Omental fat pad (tissue), 4 donors: ENCODE measurements around the gene ECHDC1. TPM values are rescaled to one million over a fixed set of nuclear protein-coding genes. Genes with fewer than 3 reads are reported as not detected.

Experiments used
- ATAC-seq: fragments of 150-250 bp; one replicate; pipeline ENCODE4 v1.9.1; 2016; ENCODE audit warnings: mild to moderate bottlenecking, moderate library complexity; ENCODE audit not compliant: low FRiP score
- DNase-seq: peaks from one replicate; pipeline ENCODE4 v3.0.0-alpha.2; 2019; ENCODE audit warnings: low spot score
- total RNA-seq, 4 donors: library from RNA; depleted of rRNA; stranded (reverse); fragments of >200 nt; gene quantifications; one replicate each; pipeline ENCODE4 v1.1.0, GENCODE V29; 2016
- TF ChIP-seq, protein P1 (sequence below), 3 donors: fragments of 450-650 bp; IDR thresholded peaks; one replicate each; pipeline ENCODE4 v1.5.1; 2016 to 2017; ENCODE audit warnings: antibody characterized with exemption in 3 of 3, mild to moderate bottlenecking in 3 of 3, moderate library complexity in 2 of 3

Gene ECHDC1
- total RNA-seq, 4 donors from 2014 or later: 46.2 to 60.9 (median 60.2) TPM

DNA sequence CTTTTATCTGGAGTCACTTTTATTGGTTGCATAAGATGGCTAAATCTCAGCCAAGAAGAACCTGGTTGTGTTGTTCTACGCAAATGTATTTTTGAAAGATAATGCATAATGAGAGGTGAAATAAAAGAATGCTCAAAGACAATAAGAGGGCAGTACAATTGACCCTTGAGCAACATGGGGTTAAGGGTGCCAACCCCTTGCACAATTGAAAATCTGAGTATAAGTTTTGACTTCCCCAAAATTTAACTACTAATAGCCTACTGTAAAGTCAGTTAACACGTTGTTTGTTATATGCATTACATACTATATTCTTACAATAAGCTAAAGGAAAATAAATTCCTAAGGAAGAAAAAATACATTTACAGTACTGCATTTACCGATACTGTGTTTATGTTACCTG lies 70.8 kb downstream of the ECHDC1 start:
- TF ChIP-seq, protein P1, sequence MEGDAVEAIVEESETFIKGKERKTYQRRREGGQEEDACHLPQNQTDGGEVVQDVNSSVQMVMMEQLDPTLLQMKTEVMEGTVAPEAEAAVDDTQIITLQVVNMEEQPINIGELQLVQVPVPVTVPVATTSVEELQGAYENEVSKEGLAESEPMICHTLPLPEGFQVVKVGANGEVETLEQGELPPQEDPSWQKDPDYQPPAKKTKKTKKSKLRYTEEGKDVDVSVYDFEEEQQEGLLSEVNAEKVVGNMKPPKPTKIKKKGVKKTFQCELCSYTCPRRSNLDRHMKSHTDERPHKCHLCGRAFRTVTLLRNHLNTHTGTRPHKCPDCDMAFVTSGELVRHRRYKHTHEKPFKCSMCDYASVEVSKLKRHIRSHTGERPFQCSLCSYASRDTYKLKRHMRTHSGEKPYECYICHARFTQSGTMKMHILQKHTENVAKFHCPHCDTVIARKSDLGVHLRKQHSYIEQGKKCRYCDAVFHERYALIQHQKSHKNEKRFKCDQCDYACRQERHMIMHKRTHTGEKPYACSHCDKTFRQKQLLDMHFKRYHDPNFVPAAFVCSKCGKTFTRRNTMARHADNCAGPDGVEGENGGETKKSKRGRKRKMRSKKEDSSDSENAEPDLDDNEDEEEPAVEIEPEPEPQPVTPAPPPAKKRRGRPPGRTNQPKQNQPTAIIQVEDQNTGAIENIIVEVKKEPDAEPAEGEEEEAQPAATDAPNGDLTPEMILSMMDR (IDR thresholded peaks at IDR 0.05): no peak
- ATAC-seq: no peak
- no peak for DNase-seq

DNA sequence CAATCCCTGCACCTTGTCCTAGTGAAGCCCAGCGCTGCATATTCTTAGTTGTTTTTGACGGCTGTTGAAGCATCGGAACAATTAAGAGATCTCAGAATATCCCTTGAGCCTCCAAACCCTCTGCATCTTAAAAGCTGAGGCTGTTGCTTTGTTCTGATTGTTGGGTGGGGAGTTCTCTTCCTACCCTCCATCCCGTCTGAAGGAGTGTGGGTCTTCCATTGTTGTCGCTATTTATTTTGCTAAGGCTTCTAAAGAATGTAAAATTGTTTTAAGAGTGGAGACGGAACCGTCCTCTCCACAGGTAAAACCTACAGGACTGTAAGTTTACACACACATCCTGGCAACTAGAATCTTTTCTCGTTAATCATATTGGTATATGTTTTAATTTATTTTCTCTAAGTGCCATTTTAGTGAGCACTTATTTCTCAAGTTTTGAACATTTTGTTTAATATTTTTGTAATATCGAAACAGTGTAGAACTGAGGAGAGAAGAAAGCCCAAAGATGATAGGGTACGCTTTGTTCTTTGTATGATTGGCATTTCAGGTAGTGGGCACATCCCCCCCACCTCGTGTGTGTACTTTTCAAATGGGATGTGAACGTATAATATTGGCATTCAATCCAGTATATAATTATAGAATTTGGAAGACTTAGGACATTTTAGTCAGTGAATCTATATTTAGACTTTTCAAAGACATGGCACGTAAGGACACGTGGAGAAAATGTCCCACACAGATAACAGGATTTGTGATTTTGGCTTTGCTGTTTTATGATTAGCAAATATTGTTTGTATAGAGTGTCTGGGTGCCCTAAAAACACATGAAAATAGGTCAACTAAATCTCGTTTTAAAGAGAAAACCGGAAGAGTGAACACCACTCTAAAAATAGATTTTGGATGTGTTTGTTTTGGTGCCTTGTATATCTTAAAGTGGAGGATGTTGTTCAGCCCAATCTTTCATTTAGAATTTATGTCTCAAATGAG lies 75.5 kb downstream of the ECHDC1 start:
- TF ChIP-seq, protein P1 (IDR thresholded peaks at IDR 0.05): no peak
- DNase-seq: no peak
- no peak for ATAC-seq

DNA sequence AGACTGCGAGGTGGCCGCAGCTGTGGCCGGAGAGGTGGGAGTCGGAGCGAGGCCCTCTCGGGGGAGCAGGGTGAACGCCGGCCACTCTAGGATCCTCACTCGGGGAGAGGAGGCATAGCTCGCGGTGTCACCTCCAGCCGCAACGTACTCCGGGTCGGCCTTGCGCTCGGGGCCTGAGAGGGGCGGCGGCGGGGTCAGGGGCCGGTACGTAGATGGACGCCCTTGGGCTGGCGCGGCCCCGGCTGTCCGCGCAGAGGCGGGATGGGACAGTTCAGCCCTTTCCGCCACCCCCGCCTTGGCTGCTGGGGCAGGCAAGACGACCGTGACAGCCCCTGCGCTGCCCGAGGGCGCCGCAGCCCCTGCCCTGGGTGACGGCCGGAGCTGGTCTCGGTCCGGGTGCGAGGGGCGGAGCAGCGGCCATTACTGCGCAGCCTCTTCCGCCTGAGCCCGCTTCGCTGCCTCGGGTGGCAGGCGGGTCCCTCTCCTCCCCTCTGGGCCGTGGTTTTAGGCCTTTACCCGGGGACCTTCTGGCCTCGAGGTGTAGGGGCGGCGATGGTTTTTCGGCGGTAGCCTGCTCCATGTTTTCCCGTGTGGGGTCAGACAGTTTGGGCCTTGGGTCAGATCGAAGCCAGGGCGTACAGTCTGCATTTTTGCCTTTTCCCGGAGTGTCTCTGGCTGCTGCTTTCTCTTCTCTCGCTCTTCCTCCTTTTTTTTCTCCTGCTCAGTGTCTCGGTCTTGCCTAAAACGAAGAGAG lies 76.3 kb downstream of the ECHDC1 start:
- peak; percentile 73 for ATAC-seq
- TF ChIP-seq, protein P1 (IDR thresholded peaks at IDR 0.05): no peak
- DNase-seq: no peak

DNA sequence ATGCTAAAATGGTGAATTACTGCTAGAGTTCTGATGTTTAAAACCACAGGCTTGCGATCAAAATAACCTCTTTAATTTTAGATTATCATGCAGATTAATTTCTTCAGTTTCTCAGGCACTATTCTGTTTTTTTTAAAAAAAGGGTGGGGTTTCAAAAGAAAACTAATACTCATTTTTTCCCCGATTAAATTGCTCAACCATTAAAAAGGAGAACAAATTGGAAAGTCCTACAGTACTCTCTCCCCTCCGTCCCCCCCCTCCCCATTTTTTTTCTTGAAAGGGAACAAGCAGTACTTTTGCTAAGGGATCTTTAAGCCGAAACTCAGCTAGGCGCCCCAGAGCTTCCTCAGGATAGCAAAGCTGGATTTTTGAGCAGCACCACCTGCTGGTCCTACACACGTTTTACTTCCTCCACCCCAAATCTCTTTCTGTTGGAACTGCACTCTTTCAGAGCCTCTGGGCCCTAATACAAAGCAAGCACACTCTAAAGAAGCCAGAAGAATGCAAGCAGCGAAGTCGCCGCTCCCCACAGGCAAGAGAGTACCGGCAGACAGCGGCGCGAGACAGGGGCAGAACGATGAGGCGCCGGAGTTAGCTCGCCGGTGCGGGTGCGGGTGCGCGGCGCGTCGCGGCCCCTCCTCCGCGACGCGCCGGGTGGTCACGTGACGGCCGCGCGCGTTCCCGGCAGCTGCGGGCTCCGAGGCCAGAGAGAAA lies 77.1 kb downstream of the ECHDC1 start, which contains the start of gene RNF146:
TSS of gene RNF146 (plus strand) at position 687 of the 714 bp plus-strand sequence. CDS start 13,475 bp downstream, outside the sequence.
- peak; percentile 48 for DNase-seq
- TF ChIP-seq, protein P1 (IDR thresholded peaks at IDR 0.05): peak in 1 of 3 donors; percentile 30
- ATAC-seq: peak; percentile 93

DNA sequence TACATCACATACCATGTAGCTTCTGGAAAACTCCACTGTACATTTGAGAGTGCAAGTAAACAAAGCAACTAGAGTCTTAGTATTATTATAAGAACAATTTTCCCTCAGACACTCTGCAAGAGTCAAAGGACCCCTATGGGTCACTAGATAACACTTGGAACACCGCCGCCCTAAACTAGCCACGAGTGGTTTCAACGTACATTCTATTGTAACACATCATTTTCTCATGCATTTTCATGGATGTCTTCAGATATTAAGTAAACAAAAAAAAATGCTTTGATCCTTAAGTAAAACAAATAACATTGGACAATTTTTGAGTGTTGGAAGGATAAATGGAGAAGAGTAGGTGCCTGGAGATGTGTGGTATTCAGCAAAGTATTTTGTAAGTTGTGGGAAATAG lies 79.9 kb downstream of the ECHDC1 start:
- TF ChIP-seq, protein P1 (IDR thresholded peaks at IDR 0.05): no peak
- ATAC-seq: no peak
- DNase-seq: no peak

DNA sequence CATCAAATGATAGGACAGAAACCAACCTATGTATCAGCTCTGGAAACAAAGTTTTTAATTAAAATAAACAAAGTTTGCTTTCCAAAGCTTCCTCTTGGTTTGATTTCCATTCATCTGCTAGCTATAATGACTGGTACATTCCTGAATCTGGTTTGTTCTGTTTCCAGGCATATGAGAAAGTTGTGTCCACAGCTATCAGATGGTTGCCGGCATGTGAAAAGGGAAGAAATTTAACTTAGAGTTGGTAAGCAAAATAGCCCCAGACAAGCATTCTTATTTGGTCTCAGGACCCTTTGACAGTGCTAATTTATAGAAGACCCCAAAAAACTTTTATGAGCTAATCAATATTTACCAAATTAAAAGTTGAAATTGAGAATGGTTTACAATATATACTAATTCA lies 80.5 kb downstream of the ECHDC1 start:
- ATAC-seq (no peak), DNase-seq (no peak)
- TF ChIP-seq, protein P1 (IDR thresholded peaks at IDR 0.05): no peak
